22Rv1 (cell line): ENCODE data around the gene CA10.

Experiments
- H3K27ac ChIP-seq: fragments of 450-650 bp; 2 replicates; pipeline ENCODE4 v1.5.1; 2017
- ZFX ChIP-seq: fragments of 450-650 bp; IDR thresholded peaks from 2 replicates; pipeline ENCODE4 v1.6.1; 2017; ENCODE audit warnings: antibody characterized with exemption, borderline replicate concordance
- TF ChIP-seq, protein P1 (sequence below): fragments of 450-650 bp; IDR thresholded peaks from 2 replicates; pipeline ENCODE4 v1.5.1; 2017; ENCODE audit warnings: mild to moderate bottlenecking

The CA10 gene

DNA sequence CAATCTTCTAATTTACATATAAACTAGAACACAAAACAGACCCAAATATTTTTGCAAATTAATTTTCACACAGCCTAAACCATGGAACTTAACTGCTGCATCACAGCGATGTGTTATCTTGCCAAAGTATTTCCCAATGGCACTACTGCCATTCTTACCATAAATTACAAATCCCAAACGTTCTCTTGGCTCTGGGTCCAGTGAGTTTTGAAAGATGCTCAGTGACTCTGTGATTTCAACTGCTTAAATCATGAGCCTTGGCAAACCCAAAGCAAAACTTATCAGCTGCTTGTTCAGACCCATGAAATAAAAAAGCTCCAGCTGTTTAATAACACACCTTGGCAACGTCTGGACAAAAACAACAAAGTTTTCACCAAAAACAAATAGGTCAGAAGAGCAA is 223.0 kb downstream of the CA10 start:
- no peak overlapping the region for H3K27ac ChIP-seq
- TF ChIP-seq, protein P1, sequence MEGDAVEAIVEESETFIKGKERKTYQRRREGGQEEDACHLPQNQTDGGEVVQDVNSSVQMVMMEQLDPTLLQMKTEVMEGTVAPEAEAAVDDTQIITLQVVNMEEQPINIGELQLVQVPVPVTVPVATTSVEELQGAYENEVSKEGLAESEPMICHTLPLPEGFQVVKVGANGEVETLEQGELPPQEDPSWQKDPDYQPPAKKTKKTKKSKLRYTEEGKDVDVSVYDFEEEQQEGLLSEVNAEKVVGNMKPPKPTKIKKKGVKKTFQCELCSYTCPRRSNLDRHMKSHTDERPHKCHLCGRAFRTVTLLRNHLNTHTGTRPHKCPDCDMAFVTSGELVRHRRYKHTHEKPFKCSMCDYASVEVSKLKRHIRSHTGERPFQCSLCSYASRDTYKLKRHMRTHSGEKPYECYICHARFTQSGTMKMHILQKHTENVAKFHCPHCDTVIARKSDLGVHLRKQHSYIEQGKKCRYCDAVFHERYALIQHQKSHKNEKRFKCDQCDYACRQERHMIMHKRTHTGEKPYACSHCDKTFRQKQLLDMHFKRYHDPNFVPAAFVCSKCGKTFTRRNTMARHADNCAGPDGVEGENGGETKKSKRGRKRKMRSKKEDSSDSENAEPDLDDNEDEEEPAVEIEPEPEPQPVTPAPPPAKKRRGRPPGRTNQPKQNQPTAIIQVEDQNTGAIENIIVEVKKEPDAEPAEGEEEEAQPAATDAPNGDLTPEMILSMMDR, result no peak
- no peak for TF ChIP-seq ZFX

DNA sequence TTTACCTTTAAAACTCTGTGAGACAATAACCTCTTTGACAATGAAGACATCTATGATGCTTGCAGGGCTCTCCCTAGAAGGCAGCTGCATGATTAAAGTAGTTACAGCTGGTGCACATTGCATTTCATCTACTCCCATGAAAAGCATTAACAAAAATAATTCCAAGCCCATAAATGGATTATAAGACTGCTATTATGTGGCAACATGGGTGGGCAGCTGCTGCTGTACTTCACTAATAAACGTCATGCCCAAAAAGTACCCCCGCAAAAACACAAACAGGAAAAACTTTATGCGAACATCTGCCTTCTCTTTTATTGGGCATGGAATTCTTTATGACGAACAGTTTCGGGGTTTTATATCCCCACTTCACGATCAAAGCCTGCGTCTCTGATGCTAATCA is 224.9 kb downstream of the CA10 start:
- no peak for TF ChIP-seq ZFX
- H3K27ac ChIP-seq, result no peak overlapping the region

DNA sequence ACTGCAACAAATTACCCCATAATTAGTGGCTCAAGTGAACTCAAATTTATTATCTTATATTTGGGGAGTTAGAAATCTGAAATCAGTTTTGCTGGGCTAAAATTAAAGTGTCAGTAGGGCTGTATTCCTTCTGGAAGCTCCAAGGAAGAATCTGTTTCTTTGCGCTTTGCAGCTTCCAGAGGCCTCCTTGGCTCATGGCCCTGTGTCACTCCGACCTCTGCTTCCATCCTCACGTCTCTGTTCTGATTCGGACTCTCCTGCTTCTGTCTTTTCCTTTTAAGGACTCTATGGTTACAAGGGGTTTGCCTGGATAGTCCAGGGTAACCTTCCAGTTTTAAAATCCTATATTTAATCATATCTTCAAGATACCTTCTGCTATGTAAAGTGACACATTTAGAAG is 232.1 kb downstream of the CA10 start:
- no peak overlapping the region for H3K27ac ChIP-seq
- TF ChIP-seq ZFX, result no peak
- TF ChIP-seq, protein P1, result no peak

DNA sequence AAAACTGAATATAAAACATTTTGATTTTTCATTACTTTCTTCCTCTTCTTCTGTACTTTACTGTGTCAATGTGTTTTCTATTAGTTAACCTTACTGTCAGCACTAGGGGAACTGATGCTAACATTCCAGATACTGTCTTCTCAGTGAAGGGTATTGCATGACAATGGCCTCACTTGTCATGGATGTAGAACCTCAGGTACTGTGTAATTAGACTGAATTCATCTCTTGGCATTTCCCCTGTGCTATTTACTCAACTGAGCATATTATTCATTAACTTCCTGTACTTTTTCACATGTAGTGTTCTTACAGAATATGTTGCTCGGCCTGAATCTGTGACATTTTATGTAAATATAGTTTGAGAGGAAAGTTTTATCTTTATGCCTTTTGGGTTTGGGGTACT is 237.0 kb downstream of the CA10 start:
- no peak overlapping the region for H3K27ac ChIP-seq
- TF ChIP-seq ZFX, result no peak
- TF ChIP-seq, protein P1, result no peak

DNA sequence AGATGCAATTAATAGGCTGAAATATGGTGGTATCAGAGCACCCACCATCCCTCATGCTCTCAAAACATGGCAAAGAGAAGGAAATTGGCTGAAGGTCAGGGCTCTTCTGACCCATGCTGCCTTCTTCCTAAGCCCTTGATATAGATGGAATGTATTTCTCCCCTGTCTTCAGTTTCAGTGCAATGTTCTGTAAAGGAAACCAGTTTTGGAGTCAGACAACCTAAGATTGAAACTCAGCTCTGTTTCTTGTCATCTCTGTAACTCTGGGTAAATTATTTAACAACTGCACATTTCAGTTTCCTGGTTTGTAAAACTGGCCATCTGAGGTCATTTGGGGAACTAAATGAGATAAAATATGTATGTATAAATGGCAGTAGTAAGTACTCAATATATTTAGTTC is 243.9 kb downstream of the CA10 start:
- no peak overlapping the region for H3K27ac ChIP-seq
- no peak for TF ChIP-seq ZFX
- TF ChIP-seq, protein P1, result no peak

DNA sequence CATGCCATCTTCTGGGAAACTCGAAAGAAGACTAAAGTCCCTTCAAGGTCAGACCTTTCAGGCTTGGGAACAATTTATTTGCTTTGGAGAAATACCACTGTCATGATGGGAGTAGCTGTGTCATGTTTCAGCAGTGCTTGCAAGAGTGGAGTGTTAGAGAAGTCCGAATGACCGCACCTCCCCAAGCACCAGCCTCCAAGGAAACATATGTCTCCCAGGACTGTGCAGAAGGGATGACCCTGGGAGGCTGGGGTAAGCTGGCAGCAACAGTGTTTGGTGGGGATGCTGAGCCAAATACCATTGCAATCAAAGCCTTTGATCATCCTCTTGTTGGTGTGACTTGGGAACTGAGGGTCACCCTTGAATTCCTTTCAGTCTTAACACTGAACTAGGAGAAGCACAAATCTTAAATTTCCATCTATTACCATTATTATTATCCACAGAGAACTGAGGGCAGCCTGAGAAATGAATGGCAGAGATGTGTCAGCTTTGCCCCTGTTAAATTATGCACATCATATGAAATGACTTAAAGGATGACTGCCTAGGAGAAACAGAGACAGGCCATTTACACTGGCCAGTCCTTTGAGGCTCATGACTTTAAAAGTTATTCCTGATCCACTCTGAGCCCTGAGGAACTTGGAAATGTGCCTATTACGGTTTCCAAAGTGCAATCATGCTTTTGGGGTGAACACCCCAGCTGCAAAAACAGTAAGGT is 244.9 kb downstream of the CA10 start:
- TF ChIP-seq, protein P1, result no peak
- TF ChIP-seq ZFX, result no peak
- no peak overlapping the region for H3K27ac ChIP-seq

DNA sequence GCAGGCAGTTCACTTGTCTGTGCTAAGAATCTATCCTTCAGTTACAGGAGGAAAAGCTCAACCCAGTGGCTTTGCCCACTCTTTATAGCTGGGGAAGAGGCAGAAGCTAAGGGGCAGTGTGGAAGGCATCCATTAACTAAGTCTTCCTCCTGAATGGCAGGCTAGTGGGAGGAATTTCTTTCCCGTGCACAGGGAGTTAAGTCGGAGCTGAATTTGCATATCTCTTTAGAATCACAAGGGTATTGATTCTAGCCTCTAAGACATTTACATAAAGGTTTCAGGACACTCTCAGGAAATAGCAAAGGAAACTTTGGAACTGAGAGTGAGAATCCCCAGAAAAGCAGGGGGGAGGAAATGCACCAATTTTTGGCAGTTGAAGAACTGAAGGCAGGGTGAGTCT is 245.6 kb downstream of the CA10 start:
- TF ChIP-seq ZFX, result no peak
- TF ChIP-seq, protein P1, result no peak
- no peak overlapping the region for H3K27ac ChIP-seq

DNA sequence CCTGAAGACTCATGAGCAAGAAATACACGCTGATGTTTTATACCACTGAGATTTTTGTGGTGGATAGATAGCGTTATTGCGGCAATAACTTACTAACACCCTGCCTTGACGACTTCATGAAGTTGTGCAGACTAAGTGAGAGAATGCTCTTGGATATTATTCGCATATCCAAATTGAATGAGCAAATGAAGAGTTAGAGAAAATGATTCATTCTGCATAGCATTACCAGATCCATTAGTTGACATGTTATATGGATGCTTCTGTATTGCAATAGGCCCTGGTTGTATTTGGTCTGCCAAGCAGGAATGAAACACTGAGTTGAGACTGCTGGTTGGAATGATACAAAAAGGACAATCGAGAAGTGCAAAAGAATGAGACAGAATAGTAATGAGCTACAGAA is 247.3 kb downstream of the CA10 start:
- no peak overlapping the region for H3K27ac ChIP-seq
- TF ChIP-seq ZFX, result no peak
- TF ChIP-seq, protein P1, result no peak
